ENCODE data around the gene PLEKHS1. TPM values are rescaled to one million over a fixed set of nuclear protein-coding genes. Genes with fewer than 3 reads are reported as not detected.
"Not testable (repeated sequence)": the region's sequence is repeated elsewhere in the genome, so short reads cannot be mapped to it uniquely, and the experiment has no call there.

Gene PLEKHS1
- total RNA-seq, 1 donor from 2014 or later, result not detected

DNA sequence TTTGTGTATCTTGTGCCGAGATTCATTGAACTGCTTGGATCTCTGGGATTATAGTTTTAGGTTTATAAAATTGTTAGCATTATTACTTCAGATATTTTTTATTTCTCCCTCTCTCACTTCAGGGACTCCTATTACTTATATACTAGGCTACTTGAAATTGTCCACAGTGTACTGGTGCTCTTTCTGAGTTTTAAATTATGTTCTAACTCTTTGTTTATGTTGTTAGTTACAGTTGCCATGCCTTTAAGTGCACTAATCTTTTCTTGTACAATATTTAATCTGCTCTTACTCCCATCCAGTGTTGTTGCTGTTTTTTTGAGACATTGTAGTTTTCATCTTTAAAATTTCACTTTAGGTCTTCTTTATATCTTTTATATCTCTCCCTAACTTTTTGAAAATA, 13.1 kb downstream of the PLEKHS1 start:
- peaks cover 9% of the 10 kb centered on the region for H3K9me3 ChIP-seq (replicated peaks)
- H3K4me1 ChIP-seq, result peaks cover 6% of the 10 kb centered on the region
- H3K36me3 ChIP-seq, result no peaks in the 10 kb centered on the region
- intact Hi-C loops (cut with micrococcal nuclease), result no loop called here
- TF ChIP-seq, protein P1, sequence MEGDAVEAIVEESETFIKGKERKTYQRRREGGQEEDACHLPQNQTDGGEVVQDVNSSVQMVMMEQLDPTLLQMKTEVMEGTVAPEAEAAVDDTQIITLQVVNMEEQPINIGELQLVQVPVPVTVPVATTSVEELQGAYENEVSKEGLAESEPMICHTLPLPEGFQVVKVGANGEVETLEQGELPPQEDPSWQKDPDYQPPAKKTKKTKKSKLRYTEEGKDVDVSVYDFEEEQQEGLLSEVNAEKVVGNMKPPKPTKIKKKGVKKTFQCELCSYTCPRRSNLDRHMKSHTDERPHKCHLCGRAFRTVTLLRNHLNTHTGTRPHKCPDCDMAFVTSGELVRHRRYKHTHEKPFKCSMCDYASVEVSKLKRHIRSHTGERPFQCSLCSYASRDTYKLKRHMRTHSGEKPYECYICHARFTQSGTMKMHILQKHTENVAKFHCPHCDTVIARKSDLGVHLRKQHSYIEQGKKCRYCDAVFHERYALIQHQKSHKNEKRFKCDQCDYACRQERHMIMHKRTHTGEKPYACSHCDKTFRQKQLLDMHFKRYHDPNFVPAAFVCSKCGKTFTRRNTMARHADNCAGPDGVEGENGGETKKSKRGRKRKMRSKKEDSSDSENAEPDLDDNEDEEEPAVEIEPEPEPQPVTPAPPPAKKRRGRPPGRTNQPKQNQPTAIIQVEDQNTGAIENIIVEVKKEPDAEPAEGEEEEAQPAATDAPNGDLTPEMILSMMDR (IDR thresholded peaks at IDR 0.05; ENCODE audit: borderline replicate concordance), result no peak
- peaks cover 10% of the 10 kb centered on the region for H3K27me3 ChIP-seq (ENCODE audit: low read depth)
- H3K27ac ChIP-seq (replicated peaks), result no peak overlapping the region
- no peak overlapping the region for H3K4me3 ChIP-seq
- DNase-seq, result no peak

- intact Hi-C loops (cut with micrococcal nuclease), result no loop called here
- TF ChIP-seq, protein P1 (IDR thresholded peaks at IDR 0.05; ENCODE audit: borderline replicate concordance), result no peak
- H3K9me3 ChIP-seq (replicated peaks), result peaks cover 9% of the 10 kb centered on the region
- H3K36me3 ChIP-seq, result no peaks in the 10 kb centered on the region
- H3K4me3 ChIP-seq, result no peak overlapping the region
- peaks cover 10% of the 10 kb centered on the region for H3K27me3 ChIP-seq (ENCODE audit: low read depth)
- DNase-seq, result no peak
- no peak overlapping the region for H3K27ac ChIP-seq (replicated peaks)
- peaks cover 14% of the 10 kb centered on the region for H3K4me1 ChIP-seq
These were observed 14.4 kb downstream of the PLEKHS1 start for GRCh38 chr10:113765910-113766309.

- no peaks in the 10 kb centered on the region for H3K36me3 ChIP-seq
- peaks cover 14% of the 10 kb centered on the region for H3K4me1 ChIP-seq
- DNase-seq, result no peak
- TF ChIP-seq, protein P1 (IDR thresholded peaks at IDR 0.05; ENCODE audit: borderline replicate concordance), result no peak
- no peak overlapping the region for H3K27ac ChIP-seq (replicated peaks)
- H3K4me3 ChIP-seq, result no peak overlapping the region
- H3K27me3 ChIP-seq (ENCODE audit: low read depth), result peaks cover 10% of the 10 kb centered on the region
- peaks cover 9% of the 10 kb centered on the region for H3K9me3 ChIP-seq (replicated peaks)
- intact Hi-C loops (cut with micrococcal nuclease), result no loop called here
These were observed 15.7 kb downstream of the PLEKHS1 start for GRCh38 chr10:113767222-113767621.

GRCh38 chr10:113770346-113770745, 18.9 kb downstream of the PLEKHS1 start:
- no peak overlapping the region for H3K4me3 ChIP-seq
- H3K27me3 ChIP-seq (ENCODE audit: low read depth), result peaks cover 12% of the 10 kb centered on the region
- H3K9me3 ChIP-seq (replicated peaks), result no peaks in the 10 kb centered on the region
- no peak for DNase-seq
- intact Hi-C loops (cut with micrococcal nuclease), result no loop called here
- no peak overlapping the region for H3K27ac ChIP-seq (replicated peaks)
- no peaks in the 10 kb centered on the region for H3K36me3 ChIP-seq
- peaks cover 7% of the 10 kb centered on the region for H3K4me1 ChIP-seq
- TF ChIP-seq, protein P1 (IDR thresholded peaks at IDR 0.05; ENCODE audit: borderline replicate concordance), result no peak

- peaks cover 18% of the 10 kb centered on the region for H3K27me3 ChIP-seq (ENCODE audit: low read depth)
- DNase-seq; H3K4me1 ChIP-seq; H3K4me3 ChIP-seq; intact Hi-C loops (cut with micrococcal nuclease); H3K27ac ChIP-seq (replicated peaks); H3K9me3 ChIP-seq (replicated peaks); H3K36me3 ChIP-seq: not testable (repeated sequence)
These were observed 19.6 kb downstream of the PLEKHS1 start for GRCh38 chr10:113771131-113771530.

GRCh38 chr10:113775686-113776294, 24.3 kb downstream of the PLEKHS1 start:
- H3K4me1 ChIP-seq, result no peaks in the 10 kb centered on the region
- TF ChIP-seq, protein P1 (IDR thresholded peaks at IDR 0.05; ENCODE audit: borderline replicate concordance), result no peak
- H3K27me3 ChIP-seq (ENCODE audit: low read depth), result peaks cover 33% of the 10 kb centered on the region
- no peak overlapping the region for H3K4me3 ChIP-seq
- no peaks in the 10 kb centered on the region for H3K9me3 ChIP-seq (replicated peaks)
- no peak overlapping the region for H3K27ac ChIP-seq (replicated peaks)
- no peak for DNase-seq
- no peaks in the 10 kb centered on the region for H3K36me3 ChIP-seq
- intact Hi-C loops (cut with micrococcal nuclease), result no loop called here
